NCI-H460 (cell line): Measurements from ENCODE around the gene ERP44. TPM values are rescaled to one million over a fixed set of nuclear protein-coding genes. Genes with fewer than 3 reads are reported as not detected.
"Not testable (repeated sequence)": the region's sequence is repeated elsewhere in the genome, so short reads cannot be mapped to it uniquely, and the experiment has no call there.

Experiments
- DNase-seq: peaks from one replicate; pipeline ENCODE4 v3.0.0-alpha.2; 2016; ENCODE audit warnings: low read depth; ENCODE audit errors: extremely low read depth
- total RNA-seq: library from RNA; depleted of rRNA; stranded (reverse); fragments of >200 nt; shearing (Covaris generic); gene quantifications from 2 replicates; pipeline ENCODE4 v1.2.3, GENCODE V29; 2014

The ERP44 gene
- total RNA-seq, 1 experiment from 2014 or later: 25.0 TPM

DNA sequence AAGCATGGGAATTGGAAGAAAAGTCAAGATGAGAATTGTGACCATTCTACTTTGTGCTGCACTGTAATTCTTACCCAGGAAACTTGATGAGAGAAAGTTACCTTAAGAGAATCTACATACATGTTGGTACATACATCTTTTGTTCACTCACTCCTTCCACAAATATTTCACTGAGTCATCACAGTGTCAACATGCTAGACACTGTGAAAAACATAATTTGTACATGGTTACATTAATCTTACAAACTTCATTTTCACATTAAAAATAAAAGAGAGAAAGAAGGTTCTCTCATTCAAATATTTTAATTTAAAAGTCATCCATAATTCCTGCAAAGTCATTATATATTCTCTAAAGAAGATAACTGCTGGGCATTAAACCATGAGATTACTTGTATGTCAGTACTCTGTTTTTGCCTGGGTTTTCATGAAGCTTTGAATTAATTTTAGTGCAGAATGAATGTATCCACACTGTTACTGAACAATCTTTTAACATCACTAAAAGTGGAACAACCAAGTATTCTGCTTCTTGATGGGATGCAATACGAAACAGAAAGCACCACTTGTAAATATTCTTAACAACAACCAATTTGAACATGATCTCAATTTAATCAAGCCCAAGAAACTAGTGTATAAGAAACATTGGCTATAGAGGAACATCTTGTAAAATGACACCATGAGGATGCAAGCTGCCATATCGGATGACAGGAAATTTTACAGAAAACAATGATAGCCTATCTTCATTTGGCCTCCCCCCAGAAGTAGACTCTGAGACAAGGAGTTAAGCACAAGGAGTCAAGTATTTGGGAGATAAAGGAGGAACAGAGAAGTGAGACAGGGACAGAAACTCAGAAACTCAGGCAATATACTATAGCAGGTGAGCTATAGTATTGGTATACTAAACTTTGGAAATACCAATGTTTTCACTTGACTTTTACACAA lies 28.4 kb downstream of the ERP44 start:
- DNase-seq: no peak

DNA sequence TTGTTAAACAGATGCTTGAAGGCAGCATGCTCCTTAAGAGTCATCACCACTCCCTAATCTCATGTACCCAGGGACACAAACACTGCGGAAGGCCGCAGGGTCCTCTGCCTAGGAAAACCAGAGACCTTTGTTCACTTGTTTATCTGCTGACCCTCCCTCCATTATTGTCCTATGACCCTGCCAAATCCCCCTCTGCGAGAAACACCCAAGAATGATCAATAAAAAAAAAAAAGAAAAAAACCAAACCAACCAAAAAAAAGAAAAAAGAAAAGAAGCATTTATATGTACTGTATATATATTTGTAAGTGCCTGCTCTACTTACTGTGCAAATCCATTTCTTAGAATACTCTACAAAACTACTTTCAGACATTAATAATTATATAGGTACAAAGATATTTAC lies 29.7 kb downstream of the ERP44 start:
- DNase-seq: not testable (repeated sequence)

DNA sequence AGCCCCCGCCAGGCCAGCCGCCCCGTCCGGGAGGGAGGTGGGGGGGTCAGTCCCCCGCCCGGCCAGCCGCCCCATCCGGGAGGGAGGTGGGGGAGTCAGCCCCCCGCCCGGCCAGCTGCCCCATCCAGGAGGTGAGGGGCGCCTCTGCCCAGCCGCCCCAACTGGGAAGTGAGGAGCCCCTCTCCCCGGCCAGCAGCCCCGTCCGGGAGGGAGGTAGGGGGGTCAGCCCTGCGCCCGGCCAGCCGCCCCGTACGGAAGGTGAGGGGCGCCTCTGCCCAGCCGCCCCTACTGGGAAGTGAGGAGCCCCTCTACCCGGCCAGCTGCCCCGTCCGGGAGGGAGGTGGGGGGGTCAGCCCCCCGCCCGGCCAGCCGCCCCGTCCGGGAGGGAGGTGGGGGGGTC lies 30.8 kb downstream of the ERP44 start:
- not testable (repeated sequence) for DNase-seq

DNA sequence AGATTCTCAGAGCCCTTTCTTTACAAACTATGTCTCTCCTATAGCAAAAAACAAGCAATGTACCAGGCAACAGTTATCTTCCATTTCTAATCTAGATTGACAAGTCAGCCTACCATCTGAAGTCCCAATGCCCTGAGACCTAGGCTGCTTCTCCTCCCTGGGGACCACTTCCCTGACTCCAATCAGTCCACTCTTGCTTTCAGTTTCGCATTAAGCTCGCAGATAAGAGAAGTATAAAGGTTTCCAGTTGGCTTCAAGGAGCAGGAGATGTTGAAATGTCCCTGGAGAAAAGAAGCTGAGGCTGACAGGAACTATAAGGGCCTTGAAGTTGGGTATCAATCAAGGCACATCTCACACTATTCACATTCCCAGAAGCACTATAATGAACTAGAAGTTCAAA lies 32.3 kb downstream of the ERP44 start:
- no peak for DNase-seq

DNA sequence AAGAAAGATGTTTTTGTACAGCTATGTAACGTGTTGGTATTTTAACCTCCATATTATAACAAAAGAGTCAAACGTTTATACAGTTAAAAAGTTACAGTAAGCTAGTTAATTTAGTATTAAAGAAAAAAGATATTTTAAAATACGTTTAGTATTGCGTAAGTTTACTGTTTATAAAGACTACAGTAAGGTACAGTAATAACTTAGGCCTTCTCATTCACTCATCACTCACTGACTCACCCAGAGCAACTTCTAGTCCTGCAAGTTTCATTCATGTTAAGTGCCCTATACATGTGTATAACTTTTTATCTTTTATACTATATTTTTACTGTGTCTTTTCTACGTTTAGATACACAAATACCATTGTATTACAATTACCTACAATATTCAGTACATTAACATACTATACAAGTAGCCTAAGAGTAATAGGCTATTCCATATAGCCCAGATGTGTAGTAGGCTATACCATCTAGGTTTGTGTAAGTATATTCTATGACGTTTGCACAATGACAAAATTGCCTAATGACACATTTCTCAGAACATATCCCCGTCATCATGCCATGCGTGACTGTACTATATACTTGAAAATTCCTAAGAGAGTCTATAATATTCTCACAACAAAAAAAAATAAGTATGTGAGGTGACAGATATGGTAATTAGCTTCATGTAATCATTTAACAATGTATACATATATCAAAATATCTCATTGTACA lies 33.8 kb downstream of the ERP44 start:
- DNase-seq: peak; percentile 8

DNA sequence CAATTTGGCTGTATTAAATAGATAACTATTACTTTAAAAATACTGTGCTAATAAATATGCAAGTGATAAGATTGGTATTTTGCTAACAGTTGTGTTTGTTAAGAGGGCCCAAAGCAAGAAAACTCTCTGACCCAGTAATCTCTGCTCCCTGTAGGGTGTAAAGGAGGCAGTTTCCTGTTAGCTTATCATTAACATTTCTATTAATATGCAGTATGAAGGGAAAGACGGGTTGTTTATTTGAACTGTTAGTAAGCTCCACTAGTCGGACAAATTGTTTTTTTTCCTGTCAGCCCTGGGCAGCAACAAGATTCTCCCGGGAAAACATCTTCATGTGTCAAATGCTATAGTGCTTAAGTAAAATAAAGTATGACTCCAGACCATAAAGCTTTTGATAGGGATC lies 35.6 kb downstream of the ERP44 start:
- DNase-seq: no peak

DNA sequence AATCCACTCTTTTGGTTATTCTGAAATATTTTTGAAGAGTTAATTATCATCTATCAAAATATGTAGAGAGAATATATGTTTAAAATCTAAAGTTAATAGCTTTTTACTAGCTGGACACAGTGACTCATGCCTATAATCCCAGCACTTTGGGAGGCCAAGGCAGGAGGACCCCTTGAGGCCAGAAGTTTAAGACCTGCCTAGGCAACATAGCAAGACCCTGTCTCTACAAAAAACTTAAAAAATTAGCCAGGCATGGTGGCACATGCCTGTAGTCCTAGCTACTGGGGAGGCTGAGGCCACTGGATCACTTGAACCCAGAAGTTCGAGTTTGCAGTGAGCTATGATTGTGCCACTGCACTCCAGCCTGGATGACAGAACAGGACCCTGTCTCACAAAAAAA lies 36.1 kb downstream of the ERP44 start:
- DNase-seq: not testable (repeated sequence)

DNA sequence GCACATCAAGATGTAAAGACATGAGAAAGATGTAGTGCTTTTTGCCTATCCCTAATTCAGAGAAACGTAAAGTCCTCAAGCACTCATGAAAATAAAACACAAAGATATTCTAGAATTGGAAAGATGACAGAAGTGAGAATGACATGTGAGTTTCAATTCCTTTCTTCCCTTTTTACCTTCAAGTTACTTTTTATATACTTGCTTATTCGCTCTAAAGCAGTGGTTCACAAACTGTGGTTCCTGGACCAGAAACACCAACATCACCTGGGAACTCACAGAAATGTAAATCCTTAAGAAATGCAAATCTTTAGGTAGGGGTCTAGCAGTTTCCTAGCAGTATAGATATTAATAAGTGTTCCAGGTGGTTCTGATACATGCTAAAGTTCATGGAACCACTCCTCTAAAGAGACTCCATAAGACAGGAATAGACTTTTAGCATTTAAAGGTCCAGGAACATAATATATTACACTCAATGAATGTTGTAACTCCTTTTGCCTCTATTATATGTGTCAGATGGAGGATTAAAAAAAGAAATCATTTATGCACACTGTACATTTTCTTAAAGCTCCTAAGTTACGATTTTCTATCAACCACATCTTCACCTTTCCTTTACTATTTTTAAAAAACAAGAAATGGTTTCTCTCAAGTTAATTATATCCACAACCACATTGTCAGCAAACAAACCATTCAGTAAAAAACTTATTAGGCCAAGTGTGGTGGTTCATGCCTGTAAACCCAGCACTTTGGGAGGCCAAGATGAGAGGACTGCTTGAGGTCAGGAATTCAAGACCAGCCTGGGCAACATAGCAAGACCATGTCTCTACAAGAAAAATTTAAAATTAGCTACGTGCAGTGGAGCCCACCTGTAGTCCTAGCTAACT lies 39.9 kb downstream of the ERP44 start:
- DNase-seq: no peak

DNA sequence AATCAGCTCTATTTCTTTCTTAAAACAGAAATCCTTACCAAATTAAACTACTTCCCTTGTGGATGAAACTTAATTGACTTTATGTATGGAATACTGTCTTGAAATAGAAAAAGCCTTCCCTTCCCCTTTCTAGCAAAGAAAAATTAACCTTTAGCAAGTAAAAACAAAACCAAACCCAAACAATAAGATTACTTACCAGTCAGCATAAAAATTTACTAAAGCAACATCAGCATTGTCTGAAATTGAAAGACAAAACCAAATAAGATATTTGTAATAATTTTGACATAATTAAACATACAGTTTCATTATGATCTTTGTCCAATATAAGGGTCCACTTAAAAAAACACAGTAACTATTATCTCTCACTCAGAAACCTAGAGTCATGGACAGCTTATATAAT lies 41.2 kb downstream of the ERP44 start:
- no peak for DNase-seq

DNA sequence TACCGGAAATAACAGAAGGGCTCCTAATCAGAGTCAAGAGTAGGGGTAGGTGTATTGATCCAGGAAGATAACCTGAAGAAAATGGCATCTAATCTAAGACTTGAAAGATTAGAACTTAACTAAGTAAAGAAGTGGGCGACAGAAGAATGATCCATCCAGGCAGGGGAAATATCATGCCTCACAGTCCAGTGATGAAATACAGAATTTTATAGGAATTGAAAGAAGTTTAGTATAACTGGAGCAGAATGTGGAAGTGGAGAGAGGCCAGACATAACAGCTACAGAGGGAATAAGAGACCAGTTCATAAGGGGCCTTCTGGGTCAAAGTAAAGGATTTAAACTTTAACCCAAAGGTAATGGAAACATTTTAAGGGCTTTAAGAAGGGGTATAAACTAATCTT lies 42.2 kb downstream of the ERP44 start:
- DNase-seq: no peak

DNA sequence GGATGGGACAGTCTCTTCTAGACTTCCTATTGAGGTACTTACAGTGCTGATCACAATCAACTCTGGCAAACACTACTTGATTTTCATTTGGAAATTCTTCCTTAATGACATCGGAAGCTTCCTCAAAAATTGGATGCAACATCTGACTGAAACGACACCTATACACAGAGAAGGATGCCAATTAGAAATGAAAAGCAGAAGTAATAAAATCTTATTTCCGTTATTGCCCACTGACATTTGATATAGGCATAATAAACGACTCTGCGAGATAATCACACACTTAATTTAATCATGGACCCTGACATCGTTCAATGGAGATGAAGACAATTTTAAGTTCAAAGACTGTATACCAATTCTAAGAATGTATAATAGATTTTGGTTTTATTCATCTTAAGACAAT lies 46.4 kb downstream of the ERP44 start:
- DNase-seq: no peak

DNA sequence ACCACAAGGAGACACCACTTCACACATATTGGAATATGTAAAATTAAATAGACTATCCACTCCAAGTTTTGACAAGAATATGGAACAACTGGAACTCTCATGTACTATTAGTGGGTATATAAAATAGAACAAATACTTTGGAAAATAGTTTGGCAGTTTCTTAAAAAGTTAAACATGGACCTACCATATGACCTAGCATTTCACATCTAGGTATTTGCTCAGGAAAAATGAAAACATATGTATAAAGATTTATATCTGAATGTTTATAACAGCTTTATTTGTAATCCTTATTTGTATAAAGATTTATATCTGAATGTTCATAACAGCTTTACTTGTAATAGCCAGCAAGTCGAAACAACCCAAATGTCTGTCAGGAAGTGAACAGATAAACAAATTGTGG lies 49.2 kb downstream of the ERP44 start:
- DNase-seq: no peak

DNA sequence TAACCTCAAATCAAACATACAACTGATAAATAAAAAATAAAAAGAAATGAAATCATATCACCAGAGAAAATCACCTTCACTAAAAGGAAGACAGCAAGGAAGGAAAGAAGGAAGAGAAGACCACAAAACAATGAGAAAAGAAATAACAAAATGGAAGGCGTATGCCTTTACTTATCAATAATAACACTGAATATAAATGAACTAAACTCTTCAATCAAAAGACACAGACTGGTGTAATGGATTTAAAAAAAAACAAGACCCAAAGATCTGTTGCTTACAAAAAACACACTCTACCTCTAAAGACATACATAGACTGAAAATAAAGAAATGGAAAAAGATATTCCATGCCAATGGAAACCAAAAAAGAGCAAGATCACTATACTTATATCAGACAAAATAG lies 60.3 kb downstream of the ERP44 start:
- DNase-seq: no peak

DNA sequence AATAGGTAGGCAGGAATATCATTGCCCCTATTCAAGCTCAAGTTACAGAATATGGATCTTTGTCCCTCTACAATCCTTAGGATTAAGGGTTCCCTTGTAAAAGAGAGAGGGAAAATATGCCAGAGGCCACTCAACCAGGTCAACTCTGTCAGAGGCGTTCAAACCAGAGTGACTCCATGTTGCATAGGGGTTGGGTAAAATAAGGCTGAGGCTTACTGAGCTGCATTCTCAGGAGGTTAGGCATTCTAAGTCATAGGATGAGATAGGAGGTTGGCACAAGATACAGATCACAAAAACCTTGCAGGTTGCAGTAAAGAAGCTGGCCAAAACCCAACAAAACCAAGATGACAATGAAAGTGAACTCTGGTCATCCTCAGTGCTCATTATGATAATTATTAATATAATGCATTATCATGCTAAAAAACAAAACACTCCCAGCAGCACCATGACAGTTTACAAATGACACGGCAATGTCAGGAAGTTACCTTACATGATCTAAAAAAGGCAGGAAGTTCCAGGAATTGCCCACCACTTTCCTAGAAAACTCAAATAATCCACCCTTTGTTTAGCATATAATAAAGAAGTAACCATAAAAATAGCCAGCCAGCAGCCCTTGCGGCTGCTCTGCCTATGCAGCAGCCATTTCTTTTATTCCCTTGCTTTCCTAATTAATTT lies 64.8 kb downstream of the ERP44 start:
- DNase-seq: no peak

DNA sequence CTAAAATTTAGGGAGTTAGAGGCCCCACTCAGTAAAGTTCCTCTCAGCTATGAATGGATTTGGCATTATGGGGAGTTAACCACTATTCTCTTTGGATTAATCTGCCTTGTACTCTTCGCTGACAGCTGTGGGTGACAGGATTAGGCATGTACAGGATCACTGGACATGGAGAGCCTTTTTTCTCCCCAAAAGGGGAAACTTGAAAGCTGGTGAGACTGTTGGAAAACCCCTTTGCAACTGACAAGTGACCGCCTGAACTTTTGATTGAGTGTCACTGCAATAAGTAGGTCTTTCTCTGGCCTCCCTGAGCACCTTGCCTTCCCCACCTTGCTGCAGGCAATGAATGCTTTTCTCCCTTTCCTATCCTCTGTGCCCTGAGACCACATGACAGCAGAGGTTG lies 68.3 kb downstream of the ERP44 start:
- DNase-seq: no peak

DNA sequence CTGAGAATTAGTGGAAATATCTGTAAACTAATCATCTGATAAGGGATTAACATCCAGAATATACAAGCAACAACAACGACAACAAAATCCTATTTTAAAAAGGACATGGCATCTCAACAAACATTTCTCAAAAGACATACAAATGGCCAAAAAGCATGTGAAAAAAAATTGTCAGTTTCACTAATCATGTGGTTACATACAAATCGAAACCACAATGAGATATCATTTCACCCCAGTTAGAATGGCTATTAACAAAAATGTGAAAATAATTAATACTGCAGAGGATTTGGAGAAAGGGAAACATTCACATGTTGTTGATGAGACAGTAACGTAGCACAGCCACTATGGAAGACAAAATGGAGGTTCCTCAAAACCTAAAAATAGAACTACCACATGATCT lies 69.5 kb downstream of the ERP44 start:
- DNase-seq: no peak

DNA sequence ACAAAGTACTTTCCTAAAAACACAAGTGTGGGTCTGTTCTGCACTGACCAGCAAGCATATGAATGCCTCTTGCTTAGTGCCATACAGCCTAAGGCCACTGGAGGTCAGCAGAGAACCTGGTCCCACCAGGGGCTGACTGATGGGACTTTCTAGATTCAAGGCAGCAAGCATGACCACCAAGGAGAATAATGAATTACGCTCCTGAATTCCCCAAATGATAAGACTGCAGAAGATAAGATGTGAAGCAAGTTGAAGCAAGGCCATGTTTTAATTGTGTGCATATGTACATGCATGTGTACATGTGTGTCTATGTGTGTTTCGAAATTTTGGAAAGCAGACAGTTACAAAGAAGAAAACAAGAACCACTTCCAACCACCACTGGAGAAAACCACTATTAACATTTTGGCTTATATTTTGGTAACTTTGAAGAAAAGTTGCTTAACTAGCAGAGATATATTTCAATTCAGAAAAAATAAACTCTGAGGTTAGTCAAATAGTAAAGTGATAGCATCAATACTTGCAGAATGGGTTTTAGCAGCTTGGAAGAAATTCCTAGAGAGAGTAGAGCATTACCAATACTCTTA lies 70.5 kb downstream of the ERP44 start:
- DNase-seq: peak; percentile 64

DNA sequence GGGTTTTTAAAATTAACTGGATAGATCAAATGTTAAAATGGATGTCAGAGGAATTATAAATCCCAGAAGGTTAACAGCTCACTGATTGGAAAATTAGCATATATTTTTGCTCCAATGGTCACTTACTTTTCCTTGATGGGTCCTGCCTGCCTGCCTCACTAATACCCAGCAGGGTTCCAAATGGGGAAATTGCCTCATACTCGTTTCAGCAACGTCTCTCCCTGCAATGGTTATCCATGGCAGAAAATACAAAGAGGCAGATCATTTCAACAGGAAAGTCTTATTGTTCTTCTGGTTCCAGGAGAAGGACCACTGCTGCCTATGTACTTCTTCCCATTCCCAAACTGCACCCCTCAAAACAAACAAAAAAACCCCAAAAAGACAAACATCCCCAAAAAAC lies 71.3 kb downstream of the ERP44 start:
- DNase-seq: no peak

DNA sequence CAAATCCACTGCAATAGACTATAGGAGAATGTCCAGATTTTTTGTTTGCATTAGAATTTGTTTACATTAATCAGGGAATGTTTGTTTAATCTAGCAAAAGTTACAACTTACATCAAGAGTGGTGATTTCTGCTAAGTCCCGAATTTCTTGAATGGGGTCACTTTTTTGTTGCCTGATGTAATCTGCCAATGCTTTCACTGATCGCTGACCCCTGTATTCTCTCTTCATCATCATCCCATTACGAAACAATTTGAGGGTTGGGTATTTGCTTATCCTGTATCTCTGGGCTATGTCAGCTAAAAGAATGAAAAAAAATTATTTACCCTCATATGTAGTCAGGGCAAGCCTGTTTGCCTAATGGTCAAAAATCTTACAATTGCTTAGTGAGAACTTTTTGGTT lies 76.9 kb downstream of the ERP44 start:
- no peak for DNase-seq

DNA sequence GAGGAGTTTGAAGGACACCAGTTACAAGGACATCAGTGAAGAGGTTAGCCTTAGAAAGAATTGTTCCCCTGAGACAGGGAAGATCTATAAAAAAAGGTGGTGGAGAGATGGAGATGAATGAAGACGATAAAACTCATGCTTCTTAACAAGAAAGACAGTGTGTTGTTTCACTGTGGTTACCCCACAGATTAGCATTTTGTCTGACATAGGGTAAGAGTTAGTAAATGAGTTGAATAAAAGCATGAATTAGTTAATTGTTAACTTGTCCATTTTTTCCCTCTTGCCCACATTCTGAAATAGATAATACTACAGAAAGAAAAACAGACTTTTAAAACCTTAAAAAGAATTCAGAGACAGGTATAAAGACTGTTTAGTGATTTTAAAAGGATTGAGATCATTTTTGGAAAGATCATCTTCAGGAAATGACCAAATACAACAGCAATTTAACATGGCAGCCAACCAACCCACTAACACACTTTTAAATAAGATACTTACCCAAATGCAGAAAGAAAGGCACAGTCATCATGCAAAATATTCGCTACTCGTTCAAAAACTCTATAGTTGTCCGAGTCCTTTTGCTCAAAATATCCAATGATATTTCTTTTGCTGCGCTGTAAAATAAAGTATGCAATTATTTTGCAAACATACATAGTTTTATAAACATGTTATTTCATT lies 78.5 kb downstream of the ERP44 start:
- no peak for DNase-seq
